Stimulated activated CD8-positive, alpha-beta memory T cell treated with anti-CD3 and anti-CD28 coated beads, Interleukin-15, amount 100 ng/mL, for 24 hours (primary cell): ENCODE measurements around the gene AVL9.
A peak's percentile ranks its signal among the peaks of the same experiment; 100 is the strongest.
"Not testable (repeated sequence)": the region's sequence is repeated elsewhere in the genome, so short reads cannot be mapped to it uniquely, and the experiment has no call there.

Source experiments
- DNase-seq: peaks from one replicate; pipeline ENCODE4 v3.0.0-alpha.2; 2020; ENCODE audit warnings: low read depth

Gene AVL9

GRCh38 chr7:32495298-32496051, at the start of gene AVL9:
TSS of gene AVL9 (plus strand) at chr7:32495489. CDS start at chr7:32495710, 221 bp downstream.
- peak; percentile 94 for DNase-seq

DNA sequence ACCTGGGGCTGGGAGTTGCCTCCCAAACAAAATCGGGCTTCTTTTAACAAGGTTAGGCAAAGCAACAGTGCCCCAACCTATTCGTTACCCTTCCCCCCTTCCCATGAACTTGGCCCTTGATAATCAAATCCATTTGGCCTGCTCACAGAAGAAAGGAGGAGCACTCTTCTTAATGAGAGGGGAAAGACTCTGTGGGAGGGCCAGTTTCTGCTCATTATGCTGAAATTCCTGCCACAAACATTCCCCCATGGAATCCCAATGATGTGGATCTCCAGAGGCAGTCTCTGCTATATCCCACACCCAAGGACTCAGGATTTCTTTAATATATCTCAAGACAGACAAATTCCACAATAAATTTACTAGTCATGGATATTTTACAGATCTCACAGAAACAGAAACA, 48.1 kb upstream of the AVL9 start:
- DNase-seq = no peak

DNA sequence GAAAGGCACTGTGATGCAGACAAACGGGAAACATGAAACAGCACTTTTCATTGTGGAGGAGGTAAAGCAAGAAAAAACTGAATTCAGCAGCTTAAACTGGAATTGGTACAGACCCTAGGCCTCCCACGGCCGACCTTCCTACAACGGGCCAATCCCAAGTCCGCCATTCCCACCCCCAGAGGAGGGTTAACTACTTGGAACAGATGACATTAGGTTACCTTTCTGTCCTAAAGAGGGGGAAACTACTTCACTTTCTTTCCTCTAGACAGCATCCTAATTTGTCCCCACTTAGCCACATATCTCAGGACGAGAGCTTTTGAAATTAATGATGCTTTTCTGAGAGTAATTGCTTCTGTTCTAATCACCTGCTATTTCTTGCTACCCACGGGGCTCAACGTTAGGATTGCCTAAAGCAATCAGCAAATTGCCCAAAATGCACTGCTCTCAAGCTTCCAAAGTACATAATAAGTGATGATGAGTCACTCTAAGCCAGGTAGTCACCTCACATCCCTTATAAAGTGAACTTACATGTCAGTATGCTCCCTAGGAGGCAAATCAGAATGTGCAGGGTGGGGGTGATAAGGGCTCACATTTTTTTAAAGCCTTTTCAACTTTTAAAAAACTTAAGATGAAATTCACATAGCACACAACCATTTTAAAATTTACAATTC, 41.8 kb upstream of the AVL9 start:
- no peak for DNase-seq

DNA sequence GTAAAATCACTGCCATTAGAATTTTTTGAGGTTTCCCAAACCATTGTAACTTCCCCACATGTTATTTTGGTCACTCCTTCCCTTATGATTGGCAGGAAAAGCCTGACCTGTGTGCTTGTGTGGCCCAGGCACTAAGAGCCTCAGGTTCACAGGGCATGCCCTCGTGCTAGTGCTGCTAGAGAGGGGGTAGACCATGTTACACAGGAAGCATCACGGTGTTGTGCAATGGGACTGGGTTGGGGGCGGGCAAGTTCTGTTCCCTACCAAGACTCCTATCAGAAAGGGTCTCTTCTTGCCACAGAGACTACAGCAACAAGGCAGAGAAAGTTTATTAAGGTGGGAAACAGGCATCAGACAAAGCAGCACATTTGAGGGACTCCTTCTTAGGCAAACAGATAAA, 37.3 kb upstream of the AVL9 start:
- no peak for DNase-seq

- DNase-seq = no peak
Observed at GRCh38 chr7:32459788-32460187, 35.5 kb upstream of the AVL9 start.

DNA sequence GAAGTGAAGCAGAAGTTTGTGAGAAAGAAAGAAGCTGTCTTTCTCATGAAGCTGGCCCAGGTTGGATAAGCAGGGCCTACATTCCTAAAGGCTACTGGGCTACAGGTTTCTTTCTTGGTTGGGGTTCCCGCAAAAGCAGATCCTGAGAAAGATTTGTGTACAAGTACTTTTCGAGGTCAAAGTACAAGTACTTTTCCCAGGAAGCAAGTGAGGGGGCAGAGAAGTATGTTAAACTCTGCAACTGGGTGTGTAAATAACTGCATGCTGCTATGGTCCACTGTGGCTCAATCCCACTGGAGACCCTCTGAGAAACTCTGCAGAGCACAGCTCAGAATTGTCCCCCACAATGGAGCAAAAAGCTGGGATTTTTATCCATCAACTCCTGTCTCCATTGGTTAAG, 33.8 kb upstream of the AVL9 start:
- no peak for DNase-seq

DNA sequence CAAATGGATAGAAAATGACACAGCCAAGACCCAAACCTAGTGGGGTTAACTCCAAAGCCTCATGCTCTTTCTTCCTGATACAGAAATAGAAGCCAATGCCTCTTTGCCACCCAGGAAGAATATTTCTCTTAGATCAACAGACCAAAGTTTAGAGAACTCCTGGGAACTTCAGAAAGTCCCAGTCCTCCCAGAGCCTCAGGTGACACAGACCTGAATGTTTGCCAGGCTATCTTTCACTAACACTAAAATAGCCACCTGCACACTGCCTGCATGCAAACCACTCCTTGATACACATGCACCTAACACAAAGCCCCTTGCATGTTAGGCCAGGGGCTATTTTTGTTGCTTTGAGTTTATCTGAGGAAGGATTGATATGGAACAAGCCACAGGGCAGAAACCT, 32.8 kb upstream of the AVL9 start:
- no peak for DNase-seq

DNA sequence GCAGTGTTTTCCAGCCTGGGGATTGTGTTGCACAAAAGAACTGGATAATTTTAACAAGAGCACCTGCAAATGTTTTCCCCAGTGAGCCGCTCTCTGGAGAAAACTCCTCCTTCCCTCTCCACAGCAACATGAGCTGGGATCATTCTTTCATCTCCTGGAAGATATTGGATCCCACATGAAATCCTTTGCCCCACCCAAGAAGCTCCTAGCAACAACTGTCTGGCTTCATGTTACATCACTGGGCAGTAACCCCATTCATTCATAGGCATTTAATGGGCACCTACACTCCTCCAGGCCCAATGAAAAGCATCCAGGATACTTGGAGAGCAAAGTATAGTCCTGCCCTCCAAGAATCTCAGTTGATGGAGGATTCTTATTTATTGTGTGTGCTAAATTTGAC, 32.3 kb upstream of the AVL9 start:
- DNase-seq = no peak

DNA sequence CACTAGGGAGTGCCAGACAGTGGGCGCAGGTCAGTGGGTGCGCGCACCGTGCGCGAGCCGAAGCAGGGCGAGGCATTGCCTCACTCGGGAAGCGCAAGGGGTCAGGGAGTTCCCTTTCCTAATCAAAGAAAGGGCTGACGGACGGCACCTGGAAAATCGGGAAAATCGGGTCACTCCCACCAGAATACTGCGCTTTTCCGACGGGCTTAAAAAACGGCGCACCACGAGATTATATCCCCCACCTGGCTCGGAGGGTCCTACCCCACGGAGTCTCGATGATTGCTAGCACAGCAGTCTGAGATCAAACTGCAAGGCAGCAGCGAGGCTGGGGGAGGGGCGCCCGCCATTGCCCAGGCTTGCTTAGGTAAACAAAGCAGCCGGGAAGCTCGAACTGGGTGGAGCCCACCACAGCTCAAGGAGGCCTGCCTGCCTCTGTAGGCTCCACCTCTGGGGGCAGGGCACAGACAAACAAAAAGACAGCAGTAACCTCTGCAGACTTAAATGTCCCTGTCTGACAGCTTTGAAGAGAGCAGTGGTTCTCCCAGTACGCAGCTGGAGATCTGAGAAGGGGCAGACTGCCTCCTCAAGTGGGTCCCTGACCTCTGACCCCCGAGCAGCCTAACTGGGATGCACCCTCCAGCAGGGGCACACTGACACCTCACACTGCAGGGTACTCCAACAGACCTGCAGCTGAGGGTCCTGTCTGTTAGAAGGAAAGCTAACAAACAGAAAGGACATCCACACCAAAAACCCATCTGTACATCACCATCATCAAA, 30.5 kb upstream of the AVL9 start:
- not testable (repeated sequence) for DNase-seq

- DNase-seq = not testable (repeated sequence)
Observed at GRCh38 chr7:32470004-32470403, 25.3 kb upstream of the AVL9 start.

DNA sequence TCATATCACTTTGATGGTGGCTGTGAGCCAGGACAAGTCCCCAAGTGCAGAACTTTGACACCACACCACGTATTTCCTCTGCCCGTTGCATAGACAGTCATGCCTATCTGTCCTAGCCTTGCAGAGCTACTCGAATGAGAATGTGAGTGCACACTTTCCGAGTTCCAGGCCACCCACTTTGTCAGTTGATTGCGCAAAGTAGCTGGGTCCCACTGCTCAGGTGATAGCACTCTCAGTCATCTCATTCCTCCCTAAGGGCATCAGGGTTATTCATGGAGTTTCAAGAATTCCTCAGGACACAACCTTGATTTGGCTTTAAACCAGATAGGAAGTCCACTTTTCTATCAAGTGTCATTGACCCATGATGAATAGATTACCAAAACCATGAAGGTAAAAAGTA, 24.4 kb upstream of the AVL9 start:
- no peak for DNase-seq

DNA sequence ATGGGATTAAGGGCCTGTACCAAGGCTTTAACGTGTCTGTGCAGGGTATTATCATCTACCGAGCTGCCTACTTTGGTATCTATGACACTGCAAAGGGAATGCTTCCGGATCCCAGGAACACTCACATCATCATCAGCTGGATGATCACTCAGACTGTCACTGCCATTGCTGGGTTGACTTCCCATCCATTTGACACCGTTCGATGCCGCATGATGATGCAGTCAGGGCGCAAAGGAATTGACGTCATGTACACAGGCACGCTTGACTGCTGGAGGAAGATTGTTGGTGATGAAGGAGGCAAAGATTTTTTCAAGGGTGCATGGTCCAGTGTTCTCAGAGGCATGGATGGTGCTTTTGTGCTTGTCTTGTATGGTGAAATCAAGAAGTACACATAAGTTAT, 23.3 kb upstream of the AVL9 start:
- DNase-seq = no peak

GRCh38 chr7:32474008-32474407, 21.3 kb upstream of the AVL9 start:
- no peak for DNase-seq

- DNase-seq = no peak
Observed at GRCh38 chr7:32476816-32477648, 18.3 kb upstream of the AVL9 start.

- no peak for DNase-seq
Observed at GRCh38 chr7:32477649-32477980, 17.7 kb upstream of the AVL9 start.

DNA sequence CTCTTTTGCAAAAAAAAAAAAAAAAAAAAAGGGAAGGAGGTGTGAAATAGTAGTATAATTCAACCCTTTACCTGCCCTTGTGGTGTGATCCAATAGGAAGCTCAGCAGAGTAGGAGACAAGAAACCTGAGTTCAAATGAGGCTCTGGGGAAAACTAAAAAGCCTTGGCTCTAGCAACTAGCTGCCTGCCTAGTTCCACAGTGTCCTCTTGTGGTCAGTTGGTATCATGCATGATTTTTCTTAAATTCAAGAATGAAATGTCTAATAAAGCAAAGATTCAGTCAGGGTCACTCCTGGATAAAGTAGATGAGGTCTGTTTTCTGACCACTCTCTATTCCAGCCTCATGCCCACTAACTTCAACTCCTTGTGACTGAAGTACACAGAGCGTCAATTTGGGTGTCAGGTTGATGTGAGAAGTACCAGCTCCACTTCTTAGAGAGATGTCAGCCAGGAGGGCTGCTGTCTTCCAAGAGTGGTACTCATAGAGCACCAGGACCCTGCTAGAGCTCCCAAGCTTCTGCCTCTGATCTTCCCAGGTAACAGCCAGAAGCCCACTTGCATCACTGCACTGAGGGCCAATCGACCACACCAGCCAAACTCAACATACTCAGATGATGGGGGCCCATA, 15.6 kb upstream of the AVL9 start:
- DNase-seq = no peak

GRCh38 chr7:32481176-32481575, 14.1 kb upstream of the AVL9 start:
- DNase-seq = no peak

- DNase-seq = no peak
Observed at GRCh38 chr7:32481921-32482320, 13.4 kb upstream of the AVL9 start.

GRCh38 chr7:32489788-32490126, 5.5 kb upstream of the AVL9 start:
- DNase-seq = no peak

GRCh38 chr7:32490127-32490796, 5.0 kb upstream of the AVL9 start, which contains the start of gene LSM5:
TSS of gene LSM5 (minus strand) at chr7:32490380. CDS start at chr7:32490365, 15 bp downstream.
- peak; percentile 72 for DNase-seq

- DNase-seq = no peak
Observed at GRCh38 chr7:32494946-32495297, 367 bp upstream of the AVL9 start.
